GM12872 (cell line): ENCODE measurements around the gene CALHM3.

ENCODE experiments used
- TF ChIP-seq, protein P1 (sequence below): IDR thresholded peaks from 3 replicates; pipeline ENCODE4 v1.5.1; 2011; ENCODE audit warnings: low read depth, mild to moderate bottlenecking, low read length, moderate library complexity; ENCODE audit not compliant: insufficient read depth

CALHM3 gene

DNA sequence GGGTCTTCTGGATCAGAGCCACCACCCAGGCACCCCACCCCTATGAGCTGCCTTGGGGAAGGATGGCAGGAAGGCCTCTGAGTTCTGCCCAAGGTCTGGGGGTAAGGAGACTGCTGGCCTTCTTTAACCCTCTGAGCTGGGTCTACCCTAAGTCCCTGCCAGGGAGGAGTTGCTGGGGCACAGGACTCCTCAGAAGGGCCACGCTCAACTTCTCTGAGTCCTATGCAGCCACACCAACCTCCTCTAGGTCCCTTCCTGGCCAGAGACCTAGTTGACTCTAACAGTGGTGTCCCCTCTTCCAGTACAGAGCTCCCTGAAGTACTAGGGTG, 11.9 kb upstream of the CALHM3 start:
- TF ChIP-seq, protein P1, sequence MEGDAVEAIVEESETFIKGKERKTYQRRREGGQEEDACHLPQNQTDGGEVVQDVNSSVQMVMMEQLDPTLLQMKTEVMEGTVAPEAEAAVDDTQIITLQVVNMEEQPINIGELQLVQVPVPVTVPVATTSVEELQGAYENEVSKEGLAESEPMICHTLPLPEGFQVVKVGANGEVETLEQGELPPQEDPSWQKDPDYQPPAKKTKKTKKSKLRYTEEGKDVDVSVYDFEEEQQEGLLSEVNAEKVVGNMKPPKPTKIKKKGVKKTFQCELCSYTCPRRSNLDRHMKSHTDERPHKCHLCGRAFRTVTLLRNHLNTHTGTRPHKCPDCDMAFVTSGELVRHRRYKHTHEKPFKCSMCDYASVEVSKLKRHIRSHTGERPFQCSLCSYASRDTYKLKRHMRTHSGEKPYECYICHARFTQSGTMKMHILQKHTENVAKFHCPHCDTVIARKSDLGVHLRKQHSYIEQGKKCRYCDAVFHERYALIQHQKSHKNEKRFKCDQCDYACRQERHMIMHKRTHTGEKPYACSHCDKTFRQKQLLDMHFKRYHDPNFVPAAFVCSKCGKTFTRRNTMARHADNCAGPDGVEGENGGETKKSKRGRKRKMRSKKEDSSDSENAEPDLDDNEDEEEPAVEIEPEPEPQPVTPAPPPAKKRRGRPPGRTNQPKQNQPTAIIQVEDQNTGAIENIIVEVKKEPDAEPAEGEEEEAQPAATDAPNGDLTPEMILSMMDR, result no peak

GRCh38 chr10:103487410-103487708, 8.3 kb upstream of the CALHM3 start:
- TF ChIP-seq, protein P1, result no peak

- TF ChIP-seq, protein P1, result peak; percentile 79
These were observed 3.0 kb upstream of the CALHM3 start for GRCh38 chr10:103481974-103482531.

DNA sequence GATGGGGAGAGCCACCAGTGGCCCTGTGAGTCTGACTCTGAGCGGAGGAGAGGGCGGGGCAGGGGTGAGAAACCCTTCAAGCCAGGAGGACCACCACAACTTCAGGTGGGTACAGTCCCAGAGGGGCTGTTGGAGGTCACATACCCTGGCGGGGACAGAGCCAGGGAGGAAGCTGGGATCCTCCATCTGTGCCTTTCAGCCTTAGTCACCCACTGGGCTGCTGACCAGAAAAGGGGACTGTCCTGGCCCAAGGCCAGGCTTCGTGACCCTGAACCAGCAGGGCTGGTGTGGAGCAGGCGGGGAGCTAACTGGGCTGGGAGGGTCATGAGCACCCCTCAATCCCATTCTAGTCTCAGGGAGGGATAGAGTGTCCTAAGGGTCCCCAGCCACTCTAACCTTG, 1.5 kb upstream of the CALHM3 start:
- TF ChIP-seq, protein P1, result no peak

DNA sequence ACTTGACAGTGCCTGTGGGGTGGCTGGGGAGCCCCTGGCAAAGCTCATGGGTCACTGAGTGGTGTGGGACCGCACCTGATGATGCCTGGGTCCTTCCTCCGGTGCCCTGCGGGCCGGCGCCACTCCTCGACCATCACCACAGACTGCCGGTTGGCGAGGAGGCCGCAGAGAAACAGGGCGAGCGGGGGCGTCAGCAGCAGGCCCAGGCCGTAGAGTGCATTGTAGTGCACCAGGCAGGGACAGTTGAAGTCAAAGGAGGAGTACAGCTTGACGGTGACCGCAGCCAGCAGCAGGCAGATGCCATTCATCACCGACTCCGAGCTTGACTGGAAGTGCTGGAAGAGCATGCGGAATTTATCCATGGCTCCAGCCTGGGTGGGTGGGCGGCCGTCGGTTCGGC, 369 bp downstream of the CALHM3 start:
- TF ChIP-seq, protein P1, result no peak

DNA sequence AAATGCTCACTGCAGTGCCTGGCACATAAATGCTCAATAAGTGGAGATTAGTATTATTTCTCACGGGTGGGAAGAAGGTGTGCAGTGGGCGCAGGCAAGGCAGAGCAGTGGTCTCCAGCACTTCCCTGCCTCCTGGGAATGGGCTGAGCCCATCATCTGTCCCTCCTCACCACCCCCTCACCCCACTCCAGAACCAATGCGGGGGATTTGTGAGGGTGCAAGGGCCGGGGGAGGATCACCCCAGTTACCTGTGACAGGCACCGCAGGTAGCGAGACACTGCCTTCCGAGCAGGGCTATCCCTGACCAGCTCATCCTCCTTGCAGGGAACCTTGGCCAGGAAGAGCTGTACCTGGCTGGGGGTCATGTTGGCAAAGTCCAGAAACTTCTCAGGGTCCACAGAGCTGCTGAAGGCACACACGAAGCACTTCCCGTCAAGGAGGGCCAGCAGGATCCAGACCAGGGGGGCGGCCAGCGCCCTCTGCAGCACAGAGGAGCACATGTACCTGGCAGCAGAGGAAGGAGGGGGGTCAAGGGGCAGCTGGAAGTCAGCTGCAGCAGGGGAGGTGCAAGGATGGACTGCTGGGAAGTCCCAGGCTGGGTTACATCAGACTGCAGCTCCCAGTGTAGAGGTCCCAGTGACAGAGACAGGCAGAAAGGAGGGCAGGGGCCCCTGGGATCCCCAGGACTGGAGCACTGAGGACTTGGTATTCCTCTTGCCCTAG, 2.8 kb downstream of the CALHM3 start:
- TF ChIP-seq, protein P1, result peak; percentile 64

DNA sequence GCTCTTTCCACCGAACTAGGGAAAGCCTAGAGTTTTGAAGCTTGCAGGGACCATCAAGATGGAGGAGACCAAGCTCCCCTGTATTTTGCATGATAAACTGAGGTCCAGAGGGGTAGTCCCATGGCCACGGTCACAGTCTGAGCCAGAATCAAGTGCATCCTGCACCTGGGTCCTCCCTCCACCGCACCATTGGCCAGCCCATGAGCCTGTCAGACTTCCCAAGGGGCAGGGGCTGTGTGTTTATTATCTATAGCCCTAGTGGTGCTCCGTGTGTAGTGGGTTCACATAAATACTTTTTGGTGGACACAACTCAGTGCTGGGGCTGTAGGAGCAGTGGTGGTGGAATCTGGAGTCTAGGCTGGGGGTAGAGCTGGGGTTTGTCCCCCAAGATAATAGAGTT, 3.6 kb downstream of the CALHM3 start:
- TF ChIP-seq, protein P1, result no peak

DNA sequence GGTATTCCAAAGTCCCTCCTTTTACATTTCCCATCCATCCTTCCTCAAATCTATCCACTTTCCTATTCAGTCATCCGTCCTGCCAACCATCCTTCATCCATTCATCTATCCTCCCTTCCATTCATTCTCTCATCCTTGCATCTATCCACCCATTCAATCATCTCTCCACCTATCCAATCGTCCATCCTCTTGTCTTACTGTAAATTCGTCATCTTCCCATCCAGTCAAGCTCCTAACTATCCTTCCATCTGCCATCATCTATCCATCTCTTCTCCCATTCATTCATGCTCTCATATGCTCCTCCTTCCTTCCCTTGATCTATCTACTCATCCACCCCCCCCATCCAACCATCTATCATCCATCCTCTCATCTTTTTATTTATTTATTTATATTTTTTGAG, 5.0 kb downstream of the CALHM3 start:
- TF ChIP-seq, protein P1, result no peak
